GM12864 (cell line): ENCODE measurements around the gene VPS16.

ENCODE experiments used
- DNase-seq: peaks from one replicate; pipeline ENCODE4 v3.0.0-alpha.2; 2011; ENCODE audit warnings: low read depth
- H3K4me3 ChIP-seq: 2 replicates; pipeline ENCODE4 v1.5.1; 2011; ENCODE audit warnings: mild to moderate bottlenecking, low read depth, low read length, control low read depth
- CTCF ChIP-seq: IDR thresholded peaks from 2 replicates; pipeline ENCODE4 v1.5.1; 2011; ENCODE audit warnings: low read depth, mild to moderate bottlenecking, moderate library complexity, low read length, control low read depth, inconsistent platforms; ENCODE audit errors: missing control alignments

Gene VPS16

GRCh38 chr20:2878515-2878914, 38.0 kb downstream of the VPS16 start:
- TF ChIP-seq CTCF = no peak
- no peak overlapping the region for H3K4me3 ChIP-seq
- no peak for DNase-seq

- DNase-seq = no peak
- no peak overlapping the region for H3K4me3 ChIP-seq
- TF ChIP-seq CTCF = no peak
Observed at GRCh38 chr20:2879146-2879545, 38.6 kb downstream of the VPS16 start.

GRCh38 chr20:2880650-2881049, 40.1 kb downstream of the VPS16 start:
- no peak overlapping the region for H3K4me3 ChIP-seq
- no peak for TF ChIP-seq CTCF
- DNase-seq = no peak

- no peak for DNase-seq
- TF ChIP-seq CTCF = no peak
- H3K4me3 ChIP-seq = no peak overlapping the region
Observed at GRCh38 chr20:2883726-2884637, 43.4 kb downstream of the VPS16 start.

GRCh38 chr20:2887715-2888114, 47.2 kb downstream of the VPS16 start:
- H3K4me3 ChIP-seq = no peak overlapping the region
- no peak for DNase-seq
- no peak for TF ChIP-seq CTCF

GRCh38 chr20:2888224-2888955, 47.8 kb downstream of the VPS16 start:
- no peak for DNase-seq
- no peak for TF ChIP-seq CTCF
- no peak overlapping the region for H3K4me3 ChIP-seq
